HG03280 (cell line): Measurements from ENCODE around the gene TSPOAP1.

Experiments
- ATAC-seq: cut with Tn5 transposase; IDR thresholded peaks from one replicate; pipeline ENCODE4 v1.9.1; 2021; ENCODE audit warnings: mild to moderate bottlenecking, moderate library complexity; ENCODE audit not compliant: unreplicated experiment

Gene TSPOAP1

GRCh38 chr17:58330997-58331814, 2.6 kb upstream of the TSPOAP1 start:
- ATAC-seq = no peak

- no peak for ATAC-seq
These were observed 2.0 kb upstream of the TSPOAP1 start for GRCh38 chr17:58330538-58330996.

GRCh38 chr17:58329810-58330537, 1.4 kb upstream of the TSPOAP1 start:
- ATAC-seq = peak; percentile 19

GRCh38 chr17:58329035-58329809, 627 bp upstream of the TSPOAP1 start:
- ATAC-seq = peak; percentile 43

DNA sequence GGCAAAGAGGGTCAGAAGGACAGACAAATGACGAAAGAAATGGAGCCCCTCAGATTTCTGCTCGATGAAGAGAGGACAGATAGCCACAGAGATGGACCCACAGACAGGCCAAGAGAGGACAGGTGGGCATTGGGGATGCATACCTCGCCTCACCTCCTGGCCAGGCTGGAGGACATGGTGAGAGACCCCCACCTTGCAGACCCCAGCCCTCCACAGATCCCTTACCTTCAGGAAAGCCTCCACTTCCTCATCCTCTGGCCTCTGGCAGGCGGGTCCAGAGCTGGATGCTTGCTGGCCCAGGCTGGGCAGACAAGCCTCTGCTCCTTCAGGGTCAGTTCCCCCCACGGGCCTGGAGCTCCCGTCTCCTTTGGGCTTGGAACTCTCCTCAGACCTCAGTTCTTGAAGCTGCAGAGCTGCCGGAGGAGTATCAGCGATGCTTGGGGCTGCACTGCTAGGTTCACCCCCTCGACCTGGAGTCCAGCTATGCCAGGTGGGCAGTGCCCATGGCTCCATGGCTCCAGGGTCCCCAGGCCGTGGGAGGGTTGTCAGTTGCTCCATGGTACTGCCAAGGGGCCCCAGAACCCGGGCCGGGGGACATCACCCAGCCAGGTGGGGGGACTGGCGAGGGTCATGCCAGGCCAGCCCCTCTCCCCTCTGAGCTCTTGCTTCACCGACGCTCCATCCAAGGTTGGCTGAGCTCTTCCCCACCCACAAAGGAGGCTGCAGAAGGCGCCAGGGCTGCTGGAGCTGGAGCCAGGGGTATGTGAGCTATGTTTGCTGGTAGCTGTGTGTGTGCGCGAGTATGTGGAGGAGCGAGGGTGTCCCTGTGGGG, 1.0 kb downstream of the TSPOAP1 start:
- no peak for ATAC-seq

DNA sequence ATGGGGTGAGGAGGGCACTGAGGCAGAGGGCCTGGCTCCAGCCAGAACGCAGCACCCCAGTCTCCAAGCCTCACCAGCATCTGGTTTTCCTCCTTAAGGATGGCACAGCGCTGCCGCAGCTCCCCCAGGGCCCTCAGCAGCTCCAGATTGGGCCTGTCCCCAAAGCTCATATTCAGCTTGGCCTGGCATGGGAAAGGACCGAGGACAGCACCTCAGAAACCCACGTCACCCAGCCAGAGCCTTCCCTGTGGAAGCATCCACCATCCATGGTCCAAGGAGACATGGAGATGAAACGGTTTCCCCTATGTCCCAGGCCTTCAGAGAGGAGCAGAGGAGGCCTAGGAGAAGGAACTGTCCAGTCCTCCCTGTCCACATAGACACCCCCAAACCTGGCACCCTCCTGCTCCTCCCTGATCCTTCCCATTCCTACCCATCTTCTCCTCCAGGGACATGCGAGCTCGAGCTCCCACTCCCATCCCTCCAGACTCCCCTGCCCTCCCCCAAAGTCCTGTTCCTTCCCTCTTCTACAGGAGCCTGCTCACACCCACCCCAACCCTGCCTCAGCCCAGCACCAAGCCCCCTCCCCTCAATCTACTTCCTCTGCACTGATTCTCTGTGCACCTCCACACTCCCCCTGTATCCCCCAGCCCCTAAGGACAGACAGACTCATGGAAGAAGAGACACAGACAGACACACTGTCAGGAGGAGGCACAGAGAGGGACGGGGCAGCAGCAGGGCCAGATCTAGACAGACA, 1.8 kb downstream of the TSPOAP1 start:
- no peak for ATAC-seq

GRCh38 chr17:58325976-58326468, 2.6 kb downstream of the TSPOAP1 start:
- no peak for ATAC-seq

DNA sequence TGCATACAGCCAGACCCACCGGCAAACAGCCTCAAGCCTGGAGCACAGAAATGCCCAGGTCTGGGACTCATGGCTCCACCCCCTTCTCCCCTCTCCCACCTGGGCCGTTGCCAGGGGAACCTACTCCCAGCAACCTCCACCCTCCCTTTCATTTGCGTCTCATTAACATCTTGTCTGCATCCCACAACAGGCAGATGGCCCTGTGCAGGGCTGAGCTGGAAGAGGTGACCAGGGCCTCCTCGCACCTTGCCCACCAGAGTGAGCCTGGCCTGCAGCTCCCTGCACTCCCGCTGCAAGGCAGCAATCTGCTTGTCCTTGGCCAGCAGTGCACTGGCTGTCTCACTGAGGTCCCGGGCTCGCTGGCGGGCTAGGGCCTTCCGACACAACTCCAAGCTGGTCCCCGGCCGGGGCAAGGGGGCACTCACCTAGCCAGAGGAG, 3.3 kb downstream of the TSPOAP1 start:
- ATAC-seq = no peak

DNA sequence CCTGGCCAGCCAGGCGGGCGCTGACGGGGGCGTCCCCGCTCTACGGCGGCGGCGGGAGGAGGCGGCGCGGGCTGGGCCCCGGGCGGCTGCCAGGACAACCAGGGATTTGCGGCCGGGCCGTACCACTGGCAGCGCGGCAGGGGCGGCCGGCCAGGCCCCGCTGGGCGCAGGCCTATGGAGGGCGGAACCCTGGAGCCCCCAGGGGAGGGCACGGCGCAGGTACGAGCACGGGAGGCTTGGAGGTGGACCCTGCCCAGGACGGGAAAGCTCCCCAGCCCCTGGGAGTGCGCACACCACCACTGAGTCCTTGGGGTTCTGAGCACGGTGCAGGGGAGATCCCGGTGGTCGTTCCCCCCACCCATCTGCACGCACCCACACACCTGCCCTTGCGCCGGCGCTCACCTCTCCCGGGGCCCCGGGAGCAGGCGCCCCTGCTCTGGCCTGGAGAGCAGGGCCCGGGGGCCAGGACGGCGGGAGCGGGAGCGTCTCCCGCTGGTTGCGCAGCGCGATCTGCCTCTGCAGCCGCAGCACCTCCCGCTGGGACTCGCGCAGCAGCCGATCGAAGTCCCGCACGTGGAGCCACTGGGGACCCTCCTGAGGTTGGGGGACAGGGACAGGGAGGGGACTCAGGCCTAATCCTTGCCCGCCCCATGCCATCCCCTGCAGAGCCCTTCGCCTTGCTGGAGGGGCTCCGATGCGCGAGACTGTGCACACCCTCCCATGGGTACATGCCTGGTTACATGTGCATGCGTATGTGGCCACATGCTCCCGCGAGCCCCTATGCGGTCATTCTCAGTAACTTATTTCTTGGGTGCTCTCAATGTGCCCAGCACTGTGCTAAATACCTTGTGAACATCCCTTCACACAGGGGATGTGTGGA, 3.9 kb downstream of the TSPOAP1 start:
- ATAC-seq = no peak

- ATAC-seq = no peak
These were observed 4.6 kb downstream of the TSPOAP1 start for GRCh38 chr17:58324056-58324408.

DNA sequence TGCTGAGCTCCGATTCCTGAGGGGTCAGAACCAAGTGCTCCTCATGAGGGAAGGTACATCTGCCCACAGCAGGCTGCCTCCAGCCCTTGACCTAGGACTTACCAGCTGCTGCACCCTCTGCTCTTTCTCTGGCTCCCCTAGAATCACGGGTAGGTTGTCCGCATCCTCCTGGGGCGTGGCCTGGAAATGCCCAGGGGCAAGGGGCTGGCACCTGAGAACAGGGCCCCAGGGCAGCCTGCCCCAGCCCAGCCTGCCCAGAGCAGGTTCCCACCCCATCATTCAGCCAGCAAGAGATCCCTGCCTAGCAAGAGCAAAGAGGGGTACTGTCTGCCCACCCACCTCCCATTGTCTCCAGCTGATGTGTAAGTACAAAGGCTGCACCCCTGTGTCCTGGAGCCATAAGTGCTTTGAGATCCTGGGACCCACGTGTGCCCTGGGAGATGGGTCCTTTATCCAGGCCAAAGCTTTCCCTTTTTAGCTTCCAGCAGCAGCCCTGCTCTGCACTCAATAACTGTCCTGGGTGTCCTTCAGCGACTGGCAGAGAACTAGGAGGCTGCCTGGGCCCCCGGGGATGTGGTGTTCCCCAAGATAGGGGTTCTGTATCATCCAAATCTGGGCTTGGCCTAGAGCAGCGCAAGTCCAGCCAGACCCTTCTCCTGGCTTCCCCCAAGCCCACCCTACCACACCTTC, 5.1 kb downstream of the TSPOAP1 start:
- no peak for ATAC-seq

DNA sequence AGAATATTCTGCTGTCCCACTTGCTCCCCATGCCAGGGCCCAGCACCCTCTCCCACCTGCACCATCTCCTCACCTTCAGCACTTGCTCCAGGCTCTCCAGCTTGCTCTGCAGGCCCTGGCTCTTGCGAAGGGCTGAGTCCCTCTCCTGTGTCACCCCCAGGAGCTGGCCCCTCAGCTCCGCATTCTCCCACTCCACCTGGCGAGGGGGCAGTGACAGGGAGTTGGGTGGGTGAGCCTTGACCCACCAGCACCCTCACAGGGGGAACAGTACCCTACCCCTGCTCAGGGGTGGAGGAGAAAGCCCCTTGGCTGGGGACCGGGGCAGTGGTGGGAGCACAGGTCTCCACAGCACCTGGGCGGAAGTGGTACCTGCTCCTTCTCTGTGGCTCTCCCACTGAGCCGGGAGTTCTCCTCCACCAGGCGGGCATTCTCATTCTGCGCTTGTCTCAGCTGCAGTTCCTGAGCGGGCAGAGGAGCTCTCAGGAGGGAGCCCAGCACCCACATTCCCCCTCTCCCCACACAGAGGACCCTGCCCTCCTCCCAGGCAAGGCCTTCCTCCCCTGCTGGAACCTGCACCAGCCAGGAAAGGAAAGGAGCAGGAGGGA, 5.9 kb downstream of the TSPOAP1 start:
- ATAC-seq = no peak

DNA sequence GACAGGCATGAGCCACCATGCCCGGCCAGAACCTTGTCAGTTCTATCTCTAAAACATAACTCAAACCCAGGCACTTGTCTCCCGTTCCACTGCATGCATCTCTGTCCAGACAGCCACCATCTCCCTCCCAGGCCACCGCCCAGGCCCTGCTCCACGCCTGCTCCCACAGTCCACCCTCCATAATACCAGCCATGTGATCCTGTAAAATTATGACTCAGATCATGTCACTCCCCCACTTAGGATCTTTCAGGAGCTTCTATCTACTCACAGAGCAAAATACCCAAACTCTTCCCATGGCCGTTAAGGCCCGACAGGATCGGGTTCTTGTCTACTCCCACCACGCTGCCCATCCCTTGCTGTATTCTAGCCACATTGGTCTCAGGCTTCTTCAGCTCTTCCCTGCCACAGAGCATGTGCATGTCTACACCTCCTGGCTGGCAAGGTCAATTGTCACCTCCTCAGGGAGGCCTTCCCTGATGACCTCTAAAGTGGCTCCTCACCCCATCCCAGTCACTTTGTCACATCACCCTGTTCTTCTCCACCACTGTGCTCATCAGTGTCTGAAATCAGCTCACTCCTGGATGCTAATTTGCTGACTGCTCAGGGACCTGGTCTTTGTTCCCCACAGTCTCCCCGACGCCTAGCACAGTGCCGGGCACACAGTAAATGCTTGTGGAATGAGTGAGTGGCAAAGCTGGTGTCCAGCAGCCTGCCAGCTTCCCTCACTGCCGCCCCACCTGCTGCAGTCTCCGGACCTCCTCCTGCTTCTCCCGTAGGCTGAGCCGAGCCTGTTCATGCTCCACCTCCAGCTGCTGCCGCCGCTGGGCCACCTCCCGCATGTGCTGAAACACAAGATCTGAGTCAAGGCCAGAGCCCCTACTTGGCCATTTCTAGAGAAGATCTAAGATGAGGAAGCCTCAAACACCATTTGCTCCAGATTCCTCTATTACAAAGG, 6.7 kb downstream of the TSPOAP1 start:
- ATAC-seq = no peak

GRCh38 chr17:58320570-58321323, 7.8 kb downstream of the TSPOAP1 start:
- no peak for ATAC-seq

DNA sequence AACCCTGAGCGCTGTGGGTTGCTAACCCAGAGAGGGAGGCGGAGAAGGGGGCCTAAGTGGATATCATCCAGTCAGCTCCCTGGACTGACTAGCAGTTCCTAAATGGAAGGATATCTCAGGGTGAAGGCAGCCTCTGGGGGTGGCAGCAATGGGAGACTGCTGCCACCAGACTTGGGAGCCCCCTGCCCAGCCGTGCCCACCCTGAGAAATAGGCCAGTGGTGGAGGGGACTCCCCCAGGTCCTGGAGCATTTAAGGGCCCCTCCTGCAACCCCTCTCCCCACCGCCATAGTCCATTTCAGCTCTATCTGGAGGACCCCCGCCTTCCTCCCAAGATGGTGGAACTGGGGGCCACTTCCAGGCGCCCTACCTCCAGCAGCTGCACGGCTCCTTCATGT, 8.4 kb downstream of the TSPOAP1 start:
- no peak for ATAC-seq
